RPMI7951 (cell line): ENCODE data around the gene ABCD3. TPM values are rescaled to one million over a fixed set of nuclear protein-coding genes. Genes with fewer than 3 reads are reported as not detected.
"Not testable (repeated sequence)": the region's sequence is repeated elsewhere in the genome, so short reads cannot be mapped to it uniquely, and the experiment has no call there.

Experiments
- DNase-seq: peaks from one replicate; pipeline ENCODE4 v3.0.0-alpha.2; 2012; ENCODE audit warnings: low read depth
- total RNA-seq: library from RNA; depleted of rRNA; stranded (reverse); fragments of >200 nt; shearing (Covaris generic); gene quantifications from 2 replicates; pipeline ENCODE4 v1.2.3, GENCODE V29; 2014; rRNA removed

The ABCD3 gene
- total RNA-seq: 54.1 and 60.8 TPM in 2 replicates

- DNase-seq: peak; percentile 98
These were observed at the start of gene ABCD3 for GRCh38 chr1:94417978-94418663. Gene ABCD3 (plus strand): TSS chr1:94418389. CDS start chr1:94418479, 90 bp downstream.

GRCh38 chr1:94372771-94373170 lies 45.4 kb upstream of the ABCD3 start:
- DNase-seq: not testable (repeated sequence)

GRCh38 chr1:94373311-94373710 lies 44.9 kb upstream of the ABCD3 start:
- DNase-seq: not testable (repeated sequence)

- DNase-seq: peak; percentile 37
These were observed 42.5 kb upstream of the ABCD3 start for GRCh38 chr1:94375666-94376065.

GRCh38 chr1:94378493-94378892 lies 39.7 kb upstream of the ABCD3 start:
- not testable (repeated sequence) for DNase-seq

GRCh38 chr1:94379615-94380014 lies 38.6 kb upstream of the ABCD3 start:
- no peak for DNase-seq

GRCh38 chr1:94382201-94382600 lies 36.0 kb upstream of the ABCD3 start:
- DNase-seq: no peak

- peak; percentile 7 for DNase-seq
These were observed 34.2 kb upstream of the ABCD3 start for GRCh38 chr1:94383966-94384408.

- DNase-seq: no peak
These were observed 33.5 kb upstream of the ABCD3 start for GRCh38 chr1:94384485-94385265.

GRCh38 chr1:94385308-94385929 lies 32.8 kb upstream of the ABCD3 start:
- DNase-seq: no peak

- DNase-seq: no peak
These were observed 28.9 kb upstream of the ABCD3 start for GRCh38 chr1:94389298-94389697.

GRCh38 chr1:94394247-94394646 lies 23.9 kb upstream of the ABCD3 start:
- DNase-seq: no peak

- no peak for DNase-seq
These were observed 23.0 kb upstream of the ABCD3 start for GRCh38 chr1:94395231-94395630.

GRCh38 chr1:94395748-94396309 lies 22.4 kb upstream of the ABCD3 start:
- DNase-seq: no peak

- peak; percentile 28 for DNase-seq
These were observed 21.7 kb upstream of the ABCD3 start for GRCh38 chr1:94396356-94397010.

GRCh38 chr1:94398356-94398755 lies 19.8 kb upstream of the ABCD3 start:
- no peak for DNase-seq

GRCh38 chr1:94399453-94399852 lies 18.7 kb upstream of the ABCD3 start:
- no peak for DNase-seq

GRCh38 chr1:94401206-94401605 lies 17.0 kb upstream of the ABCD3 start:
- no peak for DNase-seq

- DNase-seq: no peak
These were observed 11.7 kb upstream of the ABCD3 start for GRCh38 chr1:94406446-94406845.

GRCh38 chr1:94408104-94408830 lies 9.9 kb upstream of the ABCD3 start:
- DNase-seq: no peak

GRCh38 chr1:94411237-94411636 lies 7.0 kb upstream of the ABCD3 start:
- no peak for DNase-seq
